Kidney glomerular epithelial cell (primary cell): ENCODE measurements around the gene RAB11FIP3.

Source experiments
- DNase-seq: peaks from one replicate; lab custom pipeline; 2025; lab: John Stamatoyannopoulos, UW

Gene RAB11FIP3

GRCh38 chr16:554640-555365 lies 129.4 kb downstream of the RAB11FIP3 start:
- no peak for DNase-seq

- DNase-seq = no peak
Measured at GRCh38 chr16:555528-556473, 130.4 kb downstream of the RAB11FIP3 start.

GRCh38 chr16:556474-557173 lies 131.2 kb downstream of the RAB11FIP3 start:
- no peak for DNase-seq

GRCh38 chr16:557463-558297 lies 132.2 kb downstream of the RAB11FIP3 start:
- DNase-seq = no peak

- DNase-seq = peak; percentile 4
Measured at GRCh38 chr16:558298-559020, 133.0 kb downstream of the RAB11FIP3 start.

GRCh38 chr16:559021-559380 lies 133.6 kb downstream of the RAB11FIP3 start:
- DNase-seq = no peak

GRCh38 chr16:559411-560203 lies 134.2 kb downstream of the RAB11FIP3 start:
- DNase-seq = no peak

GRCh38 chr16:560204-560700 lies 134.8 kb downstream of the RAB11FIP3 start, which contains the start of gene PRR35:
PRR35 (plus strand) TSS chr16:560394; CDS start chr16:563295, 2,901 bp downstream.
- DNase-seq = no peak

- no peak for DNase-seq
Measured at GRCh38 chr16:560701-561412, 135.4 kb downstream of the RAB11FIP3 start.

GRCh38 chr16:561413-561794 lies 136.0 kb downstream of the RAB11FIP3 start:
- no peak for DNase-seq

GRCh38 chr16:561957-562938 lies 136.8 kb downstream of the RAB11FIP3 start:
- DNase-seq = no peak

- DNase-seq = no peak
Measured at GRCh38 chr16:563072-563644, 137.7 kb downstream of the RAB11FIP3 start.

GRCh38 chr16:564690-565418 lies 139.4 kb downstream of the RAB11FIP3 start:
- no peak for DNase-seq

GRCh38 chr16:565419-566330 lies 140.2 kb downstream of the RAB11FIP3 start:
- DNase-seq = no peak

- DNase-seq = peak; percentile 17
Measured at GRCh38 chr16:566475-567372, 141.3 kb downstream of the RAB11FIP3 start, which contains the start of gene NHLRC4. NHLRC4 (plus strand) TSS chr16:567005; CDS start chr16:568048, 1,043 bp downstream.
